ENCODE data around the gene FITM1.

DNA sequence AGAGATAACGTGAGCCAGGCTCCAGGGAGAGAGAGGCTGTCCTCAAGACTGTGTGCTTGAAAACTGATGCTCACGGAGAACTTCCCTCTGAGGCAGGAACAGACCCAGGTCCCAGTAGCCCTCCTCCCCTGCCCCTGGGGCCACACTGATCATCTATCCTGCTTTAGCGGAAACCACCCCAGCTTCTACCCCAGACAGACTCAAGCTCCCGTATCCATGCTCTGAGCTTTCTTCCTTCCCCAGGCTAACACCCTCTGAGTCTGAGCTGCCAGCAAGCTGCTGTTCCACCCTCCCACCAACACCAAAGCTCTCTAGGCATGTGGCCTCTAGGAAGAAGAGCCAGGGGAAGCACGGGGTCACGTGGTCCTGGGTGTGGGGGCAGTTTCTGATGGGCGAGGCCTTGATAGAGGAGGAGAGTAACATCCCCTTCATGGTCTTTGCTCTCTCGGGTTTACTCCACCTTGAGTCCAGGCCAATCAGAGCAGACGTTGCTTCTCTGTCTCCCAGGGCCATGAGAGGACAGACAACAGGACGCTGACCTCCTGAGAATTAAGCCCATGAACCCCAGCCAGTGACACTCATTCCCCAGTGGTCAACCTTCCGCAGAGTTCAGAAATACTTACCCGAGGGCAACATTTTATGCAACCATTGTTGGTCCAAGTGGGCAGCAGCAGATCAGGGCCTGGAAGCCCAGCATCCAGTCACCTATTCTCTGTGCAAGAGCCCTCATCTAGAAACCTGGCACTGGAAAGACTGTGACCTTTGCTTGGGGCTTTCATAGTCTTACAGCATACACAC is 35.0 kb upstream of the FITM1 start:
- TF ChIP-seq, protein P1, sequence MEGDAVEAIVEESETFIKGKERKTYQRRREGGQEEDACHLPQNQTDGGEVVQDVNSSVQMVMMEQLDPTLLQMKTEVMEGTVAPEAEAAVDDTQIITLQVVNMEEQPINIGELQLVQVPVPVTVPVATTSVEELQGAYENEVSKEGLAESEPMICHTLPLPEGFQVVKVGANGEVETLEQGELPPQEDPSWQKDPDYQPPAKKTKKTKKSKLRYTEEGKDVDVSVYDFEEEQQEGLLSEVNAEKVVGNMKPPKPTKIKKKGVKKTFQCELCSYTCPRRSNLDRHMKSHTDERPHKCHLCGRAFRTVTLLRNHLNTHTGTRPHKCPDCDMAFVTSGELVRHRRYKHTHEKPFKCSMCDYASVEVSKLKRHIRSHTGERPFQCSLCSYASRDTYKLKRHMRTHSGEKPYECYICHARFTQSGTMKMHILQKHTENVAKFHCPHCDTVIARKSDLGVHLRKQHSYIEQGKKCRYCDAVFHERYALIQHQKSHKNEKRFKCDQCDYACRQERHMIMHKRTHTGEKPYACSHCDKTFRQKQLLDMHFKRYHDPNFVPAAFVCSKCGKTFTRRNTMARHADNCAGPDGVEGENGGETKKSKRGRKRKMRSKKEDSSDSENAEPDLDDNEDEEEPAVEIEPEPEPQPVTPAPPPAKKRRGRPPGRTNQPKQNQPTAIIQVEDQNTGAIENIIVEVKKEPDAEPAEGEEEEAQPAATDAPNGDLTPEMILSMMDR (IDR thresholded peaks at IDR 0.05), result no peak
- TF ChIP-seq ZFX (IDR thresholded peaks at IDR 0.05; ENCODE audit: borderline replicate concordance), result no peak

Measured in 22Rv1 (cell line).